OCI-LY1 (cell line): Measurements from ENCODE around the gene PAPOLA.

ENCODE experiments used
- H2AFZ ChIP-seq: fragments of 200-600 bp; sonication (generic), shearing (Covaris generic); 2 replicates; pipeline ENCODE4 v1.6.0; 2014; ENCODE audit warnings: antibody characterized with exemption, mild to moderate bottlenecking, low read length
- H3F3A ChIP-seq: fragments of 200-600 bp; sonication (generic), shearing (Covaris generic); 2 replicates; pipeline ENCODE4 v1.6.0; 2014; ENCODE audit warnings: mild to moderate bottlenecking, antibody characterized with exemption, low read length, moderate library complexity; ENCODE audit not compliant: insufficient read depth
- H3K27ac ChIP-seq: fragments of 200-600 bp; sonication (generic); 2 replicates; pipeline ENCODE4 v1.5.1; 2014; ENCODE audit warnings: low read length, mixed run types, mild to moderate bottlenecking, low read depth; ENCODE audit not compliant: poor library complexity, severe bottlenecking
- H3K27me3 ChIP-seq: fragments of 200-600 bp; sonication (generic); 2 replicates; pipeline ENCODE4 v1.6.0; 2014; ENCODE audit warnings: antibody characterized with exemption, mild to moderate bottlenecking, low read length, moderate library complexity; ENCODE audit not compliant: insufficient read depth
- H3K36me3 ChIP-seq: fragments of 200-600 bp; sonication (generic); 2 replicates; pipeline ENCODE4 v1.6.1; 2014; ENCODE audit warnings: mild to moderate bottlenecking, antibody characterized with exemption, low read length, moderate library complexity, mixed read lengths; ENCODE audit not compliant: insufficient read depth
- H3K4me1 ChIP-seq: fragments of 200-600 bp; sonication (generic); 2 replicates; pipeline ENCODE4 v1.5.1; 2014; ENCODE audit warnings: mild to moderate bottlenecking, low read length, moderate library complexity; ENCODE audit not compliant: insufficient read depth, severe bottlenecking
- H3K4me2 ChIP-seq: fragments of 200-600 bp; sonication (generic), shearing (Covaris generic); 2 replicates; pipeline ENCODE4 v1.6.1; 2014; ENCODE audit warnings: low read length
- H3K4me3 ChIP-seq: fragments of 200-600 bp; sonication (generic); 2 replicates; pipeline ENCODE4 v1.5.1; 2014; ENCODE audit warnings: low read length, low read depth, mild to moderate bottlenecking, mixed read lengths; ENCODE audit not compliant: poor library complexity, severe bottlenecking
- H3K79me2 ChIP-seq: fragments of 200-600 bp; shearing (Covaris generic); 2 replicates; pipeline ENCODE4 v1.6.1; 2016; ENCODE audit warnings: mixed run types, low read length, mixed read lengths; ENCODE audit not compliant: insufficient read depth
- H3K9ac ChIP-seq: fragments of 200-600 bp; sonication (generic), shearing (Covaris generic); 2 replicates; pipeline ENCODE4 v1.6.1; 2014; ENCODE audit warnings: mild to moderate bottlenecking, low read length, mixed read lengths
- H3K9me2 ChIP-seq: fragments of 200-600 bp; sonication (generic), shearing (Covaris generic); 2 replicates; pipeline ENCODE4 v1.6.1; 2014; ENCODE audit warnings: low read depth, mild to moderate bottlenecking, low read length, mixed read lengths
- H3K9me3 ChIP-seq: fragments of 200-600 bp; shearing (Covaris generic); 2 replicates; pipeline ENCODE4 v1.6.1; 2014; ENCODE audit warnings: low read length, mixed read lengths
- H4K20me1 ChIP-seq: fragments of 200-600 bp; sonication (generic), shearing (Covaris generic); 2 replicates; pipeline ENCODE4 v1.6.0; 2016; ENCODE audit warnings: mild to moderate bottlenecking, low read length; ENCODE audit not compliant: insufficient read depth
- EZH2 ChIP-seq: fragments of 200-600 bp; sonication (generic), shearing (Covaris generic); IDR thresholded peaks from 2 replicates; pipeline ENCODE4 v1.8.0; 2017; ENCODE audit warnings: borderline replicate concordance, mixed run types, mild to moderate bottlenecking, antibody characterized with exemption, low read length, moderate library complexity, mixed read lengths
- TF ChIP-seq, protein P1 (sequence below): fragments of 200-600 bp; sonication (generic), shearing (Covaris generic); IDR thresholded peaks from 2 replicates; pipeline ENCODE4 v1.5.1; 2017; ENCODE audit warnings: mild to moderate bottlenecking, antibody characterized with exemption, low read length, moderate library complexity, mixed read lengths

PAPOLA gene

DNA sequence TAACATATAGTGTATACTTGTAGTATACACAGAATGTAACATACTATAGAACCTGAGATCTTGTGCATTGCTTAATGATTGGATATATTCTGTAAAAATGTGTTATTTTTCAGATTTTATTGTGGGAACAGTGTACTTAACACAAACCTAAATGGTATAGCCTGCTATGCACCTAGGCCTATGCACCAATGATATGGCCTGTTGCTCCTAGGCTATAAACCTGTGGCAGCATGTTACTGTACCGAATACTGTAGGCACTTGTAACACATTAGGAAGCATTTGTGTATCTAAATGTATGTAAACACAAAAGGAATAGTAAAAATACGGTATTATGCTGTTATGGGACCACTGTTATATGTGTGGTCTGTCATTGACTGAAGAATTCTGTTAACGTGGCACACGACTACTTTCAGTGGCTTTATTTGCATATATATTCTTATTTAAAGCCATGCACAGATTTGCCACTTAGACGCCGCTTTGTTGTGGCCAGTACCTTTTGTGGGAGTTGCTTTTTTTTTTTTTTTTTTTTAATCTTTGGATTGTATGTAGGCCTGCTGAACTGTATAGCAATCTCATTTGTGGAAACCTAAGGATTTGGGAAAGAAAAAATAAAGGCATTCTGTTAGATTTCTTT is 7.4 kb downstream of the PAPOLA start:
- H3K27me3 ChIP-seq: no peaks in the 10 kb centered on the region
- H2AFZ ChIP-seq: no peak overlapping the region
- no peak overlapping the region for H3K4me3 ChIP-seq
- H3K36me3 ChIP-seq: peaks cover 20% of the 10 kb centered on the region
- H3K9me3 ChIP-seq: no peaks in the 10 kb centered on the region
- no peaks in the 10 kb centered on the region; the same call in 1 of the 2 replicates for H4K20me1 ChIP-seq
- peaks cover 100% of the 10 kb centered on the region for H3K79me2 ChIP-seq
- H3K9ac ChIP-seq: no peak overlapping the region
- H3F3A ChIP-seq: no peaks in the 10 kb centered on the region
- no peak overlapping the region for H3K27ac ChIP-seq
- H3K9me2 ChIP-seq: no peaks in the 10 kb centered on the region
- H3K4me1 ChIP-seq: peaks cover 50% of the 10 kb centered on the region
- no peak overlapping the region for H3K4me2 ChIP-seq
- no peak for TF ChIP-seq EZH2
- TF ChIP-seq, protein P1, sequence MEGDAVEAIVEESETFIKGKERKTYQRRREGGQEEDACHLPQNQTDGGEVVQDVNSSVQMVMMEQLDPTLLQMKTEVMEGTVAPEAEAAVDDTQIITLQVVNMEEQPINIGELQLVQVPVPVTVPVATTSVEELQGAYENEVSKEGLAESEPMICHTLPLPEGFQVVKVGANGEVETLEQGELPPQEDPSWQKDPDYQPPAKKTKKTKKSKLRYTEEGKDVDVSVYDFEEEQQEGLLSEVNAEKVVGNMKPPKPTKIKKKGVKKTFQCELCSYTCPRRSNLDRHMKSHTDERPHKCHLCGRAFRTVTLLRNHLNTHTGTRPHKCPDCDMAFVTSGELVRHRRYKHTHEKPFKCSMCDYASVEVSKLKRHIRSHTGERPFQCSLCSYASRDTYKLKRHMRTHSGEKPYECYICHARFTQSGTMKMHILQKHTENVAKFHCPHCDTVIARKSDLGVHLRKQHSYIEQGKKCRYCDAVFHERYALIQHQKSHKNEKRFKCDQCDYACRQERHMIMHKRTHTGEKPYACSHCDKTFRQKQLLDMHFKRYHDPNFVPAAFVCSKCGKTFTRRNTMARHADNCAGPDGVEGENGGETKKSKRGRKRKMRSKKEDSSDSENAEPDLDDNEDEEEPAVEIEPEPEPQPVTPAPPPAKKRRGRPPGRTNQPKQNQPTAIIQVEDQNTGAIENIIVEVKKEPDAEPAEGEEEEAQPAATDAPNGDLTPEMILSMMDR: no peak

DNA sequence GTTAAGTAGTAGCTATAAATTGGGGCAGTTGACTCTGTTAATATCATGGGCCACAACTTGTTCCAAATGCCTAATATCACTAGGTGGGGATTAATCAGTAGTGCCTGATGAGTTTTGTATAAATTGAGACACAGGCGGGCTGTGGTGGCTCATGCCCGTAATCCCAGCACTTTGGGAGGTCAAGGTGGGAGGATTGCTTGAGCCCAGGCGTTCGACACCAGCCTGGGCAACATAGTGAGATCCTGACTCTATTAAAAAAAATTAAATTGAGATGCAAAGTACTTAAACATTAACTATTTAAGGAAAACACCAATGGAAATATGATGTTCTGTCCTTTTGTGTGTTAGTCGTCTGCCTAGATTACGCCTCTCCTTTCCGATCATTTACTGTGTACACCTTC is 9.0 kb downstream of the PAPOLA start:
- Histone ChIP-seq H3K4me1 (peaks cover 46% of the 10 kb centered on the region), H3F3A (no peaks in the 10 kb centered on the region), H3K9me3 (no peaks in the 10 kb centered on the region), H3K9ac (no peak overlapping the region), H2AFZ (no peak overlapping the region), H3K79me2 (peaks cover 100% of the 10 kb centered on the region), H3K9me2 (no peaks in the 10 kb centered on the region), H3K36me3 (peaks cover 5% of the 10 kb centered on the region), H3K27ac (no peak overlapping the region), H3K4me2 (no peak overlapping the region), H3K4me3 (no peak overlapping the region), H3K27me3 (no peaks in the 10 kb centered on the region), H4K20me1 (no peaks in the 10 kb centered on the region; the same call in 1 of the 2 replicates)
- TF ChIP-seq, protein P1: no peak

DNA sequence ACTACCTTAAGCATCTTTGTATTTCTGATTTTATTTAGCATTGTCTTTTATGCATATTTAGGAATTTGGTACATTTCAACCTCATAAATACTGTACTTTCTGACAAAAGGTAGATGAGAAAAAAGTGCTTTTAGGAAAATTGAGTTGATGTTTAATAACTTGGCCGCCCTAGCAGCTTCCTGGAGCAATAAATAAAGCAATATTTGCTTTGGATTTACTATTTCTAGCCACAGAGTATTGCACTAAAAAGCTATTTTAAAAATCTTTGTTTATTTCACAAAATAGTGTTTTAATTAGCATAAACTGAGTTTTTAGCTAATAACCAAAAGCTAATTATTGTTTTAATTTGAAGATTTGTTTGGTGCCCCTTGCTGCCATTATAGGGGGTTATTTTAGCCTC is 9.5 kb downstream of the PAPOLA start:
- Histone ChIP-seq H4K20me1 (no peaks in the 10 kb centered on the region; the same call in 1 of the 2 replicates), H3K9me2 (no peaks in the 10 kb centered on the region), H3K9ac (no peak overlapping the region), H3F3A (no peaks in the 10 kb centered on the region), H3K79me2 (peaks cover 100% of the 10 kb centered on the region), H3K4me3 (no peak overlapping the region), H3K27me3 (no peaks in the 10 kb centered on the region), H3K4me1 (peaks cover 45% of the 10 kb centered on the region), H3K36me3 (no peaks in the 10 kb centered on the region), H3K4me2 (no peak overlapping the region), H3K9me3 (no peaks in the 10 kb centered on the region), H3K27ac (no peak overlapping the region), H2AFZ (no peak overlapping the region)
- no peak for TF ChIP-seq EZH2
- TF ChIP-seq, protein P1: no peak
